NOMO-1 treated with dmso at 0.1 percent for 144 hours (cell line): ENCODE measurements around the gene DEFB123.
"Not testable (repeated sequence)": the region's sequence is repeated elsewhere in the genome, so short reads cannot be mapped to it uniquely, and the experiment has no call there.

ENCODE experiments used
- DNase-seq: peaks from one replicate; lab custom pipeline; 2025; ENCODE audit not compliant: unreplicated experiment; lab: John Stamatoyannopoulos, UW

Gene DEFB123, protein sequence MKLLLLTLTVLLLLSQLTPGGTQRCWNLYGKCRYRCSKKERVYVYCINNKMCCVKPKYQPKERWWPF

DNA sequence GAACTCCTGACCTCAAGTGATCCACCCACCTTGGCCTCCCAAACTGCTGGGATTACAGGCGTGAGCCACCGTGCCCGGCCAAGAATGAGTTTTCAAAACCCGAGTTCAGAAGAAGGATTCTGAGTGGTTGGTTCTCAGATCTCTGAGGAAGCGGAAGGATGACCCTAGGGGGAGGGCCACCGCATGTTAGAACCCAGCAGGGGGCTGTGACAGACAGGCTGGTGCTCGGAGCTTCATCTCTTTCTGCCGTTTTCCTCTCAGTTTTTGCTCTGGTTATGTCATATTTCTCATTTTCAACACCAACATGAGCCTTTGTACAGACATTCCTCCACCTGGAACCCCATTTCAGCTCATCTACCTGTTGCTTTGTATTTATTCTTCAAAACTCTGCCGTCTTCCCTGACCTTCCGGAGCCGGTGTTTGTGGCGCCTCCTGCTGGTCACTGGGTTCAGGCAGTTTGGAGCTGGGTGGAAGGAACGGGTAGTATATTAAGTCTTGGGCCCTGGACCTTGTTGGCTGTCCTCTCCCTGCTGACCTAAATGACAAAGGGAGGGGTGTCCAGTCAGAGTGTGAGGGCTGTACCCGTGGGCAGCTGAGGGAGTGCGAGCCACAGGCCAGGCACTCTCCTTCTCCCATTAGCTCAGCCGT lies at the start of gene DEFB123:
Gene DEFB123 (plus strand): TSS at position 621 of the 648 bp plus-strand sequence. CDS start 67 bp downstream, outside the sequence.
- no peak for DNase-seq

DNA sequence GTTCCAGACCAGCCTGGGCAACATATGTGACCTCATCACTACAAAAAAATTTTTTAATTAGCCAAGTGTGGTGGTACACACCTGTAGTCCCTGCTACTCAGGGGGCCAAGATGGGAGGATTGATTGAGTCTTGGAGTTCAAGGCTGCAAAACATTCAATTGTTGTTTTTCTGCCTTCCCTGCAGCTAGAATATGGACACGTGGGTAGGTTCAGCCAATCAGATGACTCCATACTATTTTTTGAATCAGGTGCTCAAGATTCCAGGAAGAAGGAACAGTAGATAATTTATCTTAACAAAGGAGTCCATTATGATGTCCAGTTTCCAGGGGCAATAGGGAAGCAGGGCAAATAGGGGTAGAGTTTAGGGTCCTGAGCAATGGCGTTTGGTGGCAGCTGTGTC lies 47.6 kb upstream of the DEFB123 start:
- no peak for DNase-seq

DNA sequence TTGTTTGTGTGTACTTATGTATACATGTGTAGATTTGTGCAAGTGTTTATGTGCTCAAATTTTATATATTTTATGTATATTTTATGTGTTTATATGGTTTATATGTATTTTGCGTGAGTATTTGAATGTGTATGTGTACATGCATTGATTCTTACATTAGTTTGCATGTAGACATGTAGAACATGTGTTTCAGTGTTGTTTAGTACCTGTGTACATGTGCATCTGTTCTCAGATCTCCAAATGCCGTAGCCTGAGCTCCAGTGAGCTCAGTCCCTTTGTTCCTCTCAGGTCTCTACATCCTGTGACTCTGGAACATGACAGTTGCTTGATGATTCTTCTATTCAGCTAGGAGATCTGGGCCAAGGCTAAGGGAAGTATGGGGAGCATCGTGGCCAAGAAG lies 45.5 kb upstream of the DEFB123 start:
- DNase-seq, result no peak

DNA sequence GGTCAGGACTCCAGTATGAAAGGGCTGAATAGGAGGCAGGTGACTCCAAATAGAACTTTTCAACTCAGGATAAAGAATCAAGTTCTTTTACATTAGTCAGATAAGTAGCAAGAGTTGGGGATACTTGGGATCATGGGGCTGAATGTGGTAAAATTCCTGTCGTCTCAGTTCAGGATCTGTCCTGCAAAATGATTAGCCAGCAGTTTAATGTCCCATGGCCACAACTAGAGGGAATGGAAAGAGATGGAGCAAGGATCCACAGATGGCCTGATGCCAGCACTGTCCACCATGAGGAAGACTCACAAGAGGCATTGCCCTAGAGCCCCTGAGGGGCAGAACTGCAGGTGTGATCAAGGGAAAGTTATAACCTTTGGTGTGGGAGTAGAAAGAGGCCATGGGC lies 36.5 kb upstream of the DEFB123 start:
- DNase-seq, result no peak

DNA sequence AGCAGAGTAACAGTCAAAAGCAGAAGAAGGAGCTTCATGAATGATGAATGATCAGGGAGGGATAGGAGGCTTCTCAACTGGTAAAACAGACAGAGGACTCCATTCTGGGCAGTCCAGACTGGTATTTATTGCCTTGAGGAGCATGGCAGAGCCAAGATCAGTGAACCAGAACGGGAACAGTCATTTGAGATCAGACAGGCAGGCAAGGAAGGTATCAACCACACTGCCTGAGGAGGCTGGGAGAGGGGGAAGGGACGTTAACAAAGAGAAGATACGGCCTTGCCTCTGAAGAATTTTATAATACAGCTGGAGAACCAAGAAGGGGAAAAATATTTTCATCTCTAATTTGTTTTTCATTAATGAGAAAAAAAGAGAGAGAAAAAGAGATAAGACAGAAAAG lies 34.3 kb upstream of the DEFB123 start, which contains the start of gene DEFB121:
Gene DEFB121 (minus strand): TSS at position 101 of the 400 bp plus-strand sequence. CDS start 63 bp downstream, at position 38.
- DNase-seq, result no peak

DNA sequence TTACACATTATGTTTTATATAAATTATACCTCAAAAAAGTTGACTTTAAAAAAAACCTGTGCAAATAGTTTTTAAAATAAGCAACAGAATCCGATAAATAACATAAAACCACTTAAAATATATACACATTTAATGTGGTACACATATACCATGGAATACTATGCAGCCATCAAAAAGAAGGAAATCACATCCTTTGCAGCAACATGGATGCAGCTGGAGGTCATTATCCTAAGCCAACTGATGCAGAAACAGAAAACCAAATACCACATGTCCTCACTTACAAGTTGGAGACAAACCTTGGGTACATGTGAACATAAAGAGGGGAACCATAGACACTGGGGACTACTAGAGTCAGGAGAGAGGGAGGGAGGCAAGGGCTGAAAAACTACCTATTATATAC lies 30.4 kb upstream of the DEFB123 start:
- DNase-seq, result no peak

DNA sequence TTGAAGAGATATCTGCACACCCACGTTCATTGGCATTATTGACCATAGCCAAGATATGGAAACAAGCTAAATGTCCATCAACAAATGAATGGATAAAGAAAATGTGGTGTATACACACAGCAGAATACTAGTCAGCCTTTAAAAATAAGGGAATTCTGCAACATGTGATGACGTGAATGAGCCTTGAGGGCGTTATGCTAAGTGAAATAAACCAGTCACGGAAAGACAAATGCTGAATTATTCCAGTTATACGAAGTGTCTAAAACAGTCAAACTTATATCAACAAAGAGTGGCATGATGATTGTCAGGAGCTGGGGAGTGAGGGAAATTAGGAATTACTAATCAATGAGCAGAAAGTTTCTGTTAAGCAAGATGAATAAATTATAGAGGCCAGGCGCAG lies 26.1 kb upstream of the DEFB123 start:
- DNase-seq, result no peak

DNA sequence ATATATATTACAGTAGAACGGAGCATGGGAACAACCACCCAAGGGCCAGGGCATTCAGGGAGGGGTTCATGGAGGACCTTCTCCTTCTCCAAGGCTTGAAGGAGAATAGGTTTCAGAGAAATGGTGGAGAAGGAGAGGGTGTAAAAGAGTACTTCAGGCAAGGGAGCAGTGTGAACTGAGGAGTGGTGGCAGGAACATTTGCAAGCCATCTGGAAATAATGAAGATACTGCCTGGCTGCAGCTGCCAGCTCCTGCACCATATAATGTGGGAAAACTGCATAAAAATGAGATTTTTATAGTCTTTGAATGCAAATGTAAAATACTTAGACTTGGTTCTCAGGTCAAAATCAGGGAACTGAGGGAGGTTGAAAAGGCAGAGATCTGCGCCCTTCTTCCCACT lies 24.8 kb upstream of the DEFB123 start:
- DNase-seq, result no peak

DNA sequence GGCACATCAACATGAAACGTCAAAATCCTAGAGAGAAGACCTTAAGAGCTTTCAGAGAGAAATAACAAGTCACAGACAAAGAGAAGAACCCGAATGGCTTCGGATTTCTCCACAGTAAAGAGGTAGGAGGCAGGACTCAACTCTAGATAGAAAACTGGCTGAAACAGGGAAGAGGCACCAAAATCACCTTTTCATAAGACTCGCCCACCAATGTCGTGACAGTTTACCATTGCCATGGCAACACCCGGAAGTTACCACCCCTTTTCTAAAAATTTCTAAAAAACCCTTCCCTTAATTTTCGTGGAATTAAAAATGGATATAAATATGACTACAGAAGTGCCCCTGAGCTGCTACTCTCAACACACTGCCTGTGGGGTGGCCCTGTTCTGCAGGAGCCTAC lies 22.1 kb upstream of the DEFB123 start:
- DNase-seq, result no peak

DNA sequence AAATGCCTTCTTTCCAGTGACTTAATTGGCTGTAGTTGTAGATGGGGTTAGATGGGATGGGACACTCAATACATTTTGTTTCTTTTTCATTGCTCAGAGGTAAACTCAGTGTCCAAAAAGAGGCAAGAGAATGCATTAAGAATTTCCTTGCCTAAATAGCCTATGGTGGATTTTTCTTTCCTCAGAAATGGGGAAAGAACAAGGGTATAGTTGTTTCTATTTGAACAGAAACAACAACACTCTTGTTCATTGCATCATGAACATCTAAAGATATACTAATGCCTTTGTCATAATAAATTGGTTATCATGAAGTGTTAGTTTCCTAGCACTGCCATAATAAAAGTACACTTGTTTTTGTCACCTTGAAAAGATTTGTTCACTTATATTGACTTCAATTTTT lies 14.6 kb upstream of the DEFB123 start:
- no peak for DNase-seq

DNA sequence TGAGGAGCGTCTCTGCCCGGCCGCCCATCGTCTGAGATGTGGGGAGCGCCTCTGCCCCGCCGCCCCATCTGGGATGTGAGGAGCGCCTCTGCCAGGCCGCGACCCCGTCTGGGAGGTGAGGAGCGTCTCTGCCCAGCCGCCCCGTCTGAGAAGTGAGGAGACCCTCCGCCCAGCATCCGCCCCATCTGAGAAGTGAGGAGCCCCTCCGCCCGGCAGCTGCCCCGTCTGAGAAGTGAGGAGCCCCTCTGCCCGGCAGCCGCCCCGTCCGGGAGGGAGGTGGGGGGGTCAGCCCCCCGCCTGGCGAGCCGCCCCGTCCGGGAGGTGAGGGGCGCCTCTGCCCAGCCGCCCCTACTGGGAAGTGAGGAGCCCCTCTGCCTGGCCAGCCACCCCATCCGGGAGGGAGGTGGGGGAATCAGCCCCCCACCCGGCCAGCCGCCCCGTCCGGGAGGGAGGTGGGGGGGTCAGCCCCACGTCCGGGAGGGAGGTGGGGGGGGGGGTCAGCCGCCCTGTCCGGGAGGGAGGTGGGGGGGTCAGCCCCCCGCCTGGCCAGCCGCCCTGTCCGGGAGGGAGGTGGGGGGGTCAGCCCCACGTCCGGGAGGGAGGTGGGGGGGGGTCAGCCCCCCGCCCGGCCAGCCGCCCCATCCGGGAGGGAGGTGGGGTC lies 13.4 kb upstream of the DEFB123 start:
- not testable (repeated sequence) for DNase-seq

DNA sequence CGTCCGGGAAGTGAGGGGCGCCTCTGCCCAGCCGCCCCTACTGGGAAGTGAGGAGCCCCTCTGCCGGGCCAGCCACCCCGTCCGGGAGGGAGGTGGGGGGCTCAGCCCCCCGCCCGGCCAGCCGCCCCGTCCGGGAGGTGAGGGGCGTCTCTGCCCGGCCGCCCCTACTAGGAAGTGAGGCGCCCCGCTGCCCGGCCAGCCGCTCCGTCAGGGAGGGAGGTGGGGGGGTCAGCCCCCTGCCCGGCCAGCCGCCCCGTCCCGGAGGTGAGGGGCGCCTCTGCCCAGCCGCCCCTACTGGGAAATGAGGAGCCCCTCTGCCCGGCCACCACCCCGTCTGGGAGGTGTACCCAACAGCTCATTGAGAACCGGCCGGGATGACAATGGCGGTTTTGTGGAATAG lies 12.9 kb upstream of the DEFB123 start:
- DNase-seq, result not testable (repeated sequence)

DNA sequence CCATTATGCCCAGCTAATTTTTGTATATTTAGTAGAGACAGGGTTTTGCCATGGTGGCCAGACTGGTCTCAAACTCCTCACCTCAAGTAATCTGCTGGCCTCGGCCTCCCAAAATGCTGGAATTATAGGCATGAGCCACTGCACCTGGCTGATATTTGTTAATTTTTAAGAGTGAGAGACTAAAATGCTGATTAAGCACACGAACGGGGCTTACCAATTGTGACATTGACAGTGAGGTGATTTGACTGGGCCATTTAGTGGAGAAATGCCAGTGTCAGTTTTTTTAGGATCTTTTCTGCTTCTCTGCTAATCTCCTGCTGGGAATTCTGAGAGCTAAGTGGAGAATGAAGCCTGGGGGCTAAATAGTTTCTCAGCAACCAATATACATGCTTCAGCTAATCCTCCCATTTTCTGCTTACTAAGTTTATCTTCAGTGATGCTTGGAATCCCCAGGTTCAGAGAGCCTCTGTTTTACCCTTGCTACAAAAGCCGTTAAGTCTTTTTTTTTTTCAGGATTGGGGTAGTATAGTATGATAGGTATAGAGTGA lies 9.8 kb upstream of the DEFB123 start:
- no peak for DNase-seq

DNA sequence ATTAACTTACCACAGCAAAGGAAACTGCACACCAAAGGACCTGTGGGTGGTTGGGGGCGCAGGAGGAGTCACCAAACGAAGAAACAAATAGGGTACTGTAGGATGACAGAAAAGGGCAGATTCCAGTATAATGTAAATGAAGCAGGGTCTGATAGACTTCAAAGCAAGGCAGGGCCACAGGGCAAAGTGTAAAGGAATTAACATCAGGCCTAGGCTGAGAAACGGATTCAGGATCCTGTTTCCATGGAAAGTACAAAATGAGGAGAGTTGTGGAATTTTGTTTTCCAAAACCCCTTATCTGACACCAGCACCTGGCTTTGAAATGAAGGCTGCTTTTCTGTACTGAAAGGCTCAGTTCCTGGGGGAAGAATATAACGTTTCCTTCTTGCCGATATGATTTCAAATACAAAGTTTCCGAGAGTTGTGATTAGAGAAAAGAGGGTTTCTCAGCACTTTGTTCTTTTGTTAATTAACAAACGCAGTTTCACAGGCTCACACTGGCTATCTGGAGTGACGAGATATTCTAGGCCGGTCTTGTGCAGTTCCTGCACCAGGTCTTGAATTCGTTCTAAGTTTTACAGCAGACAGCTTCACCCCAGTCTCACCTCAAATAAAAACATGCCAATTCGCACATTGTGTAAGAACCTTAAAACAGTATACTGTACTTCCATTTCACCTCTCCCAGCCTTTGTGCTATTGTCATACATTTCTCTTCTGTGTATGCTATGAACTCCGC lies 5.8 kb downstream of the DEFB123 start:
- no peak for DNase-seq

DNA sequence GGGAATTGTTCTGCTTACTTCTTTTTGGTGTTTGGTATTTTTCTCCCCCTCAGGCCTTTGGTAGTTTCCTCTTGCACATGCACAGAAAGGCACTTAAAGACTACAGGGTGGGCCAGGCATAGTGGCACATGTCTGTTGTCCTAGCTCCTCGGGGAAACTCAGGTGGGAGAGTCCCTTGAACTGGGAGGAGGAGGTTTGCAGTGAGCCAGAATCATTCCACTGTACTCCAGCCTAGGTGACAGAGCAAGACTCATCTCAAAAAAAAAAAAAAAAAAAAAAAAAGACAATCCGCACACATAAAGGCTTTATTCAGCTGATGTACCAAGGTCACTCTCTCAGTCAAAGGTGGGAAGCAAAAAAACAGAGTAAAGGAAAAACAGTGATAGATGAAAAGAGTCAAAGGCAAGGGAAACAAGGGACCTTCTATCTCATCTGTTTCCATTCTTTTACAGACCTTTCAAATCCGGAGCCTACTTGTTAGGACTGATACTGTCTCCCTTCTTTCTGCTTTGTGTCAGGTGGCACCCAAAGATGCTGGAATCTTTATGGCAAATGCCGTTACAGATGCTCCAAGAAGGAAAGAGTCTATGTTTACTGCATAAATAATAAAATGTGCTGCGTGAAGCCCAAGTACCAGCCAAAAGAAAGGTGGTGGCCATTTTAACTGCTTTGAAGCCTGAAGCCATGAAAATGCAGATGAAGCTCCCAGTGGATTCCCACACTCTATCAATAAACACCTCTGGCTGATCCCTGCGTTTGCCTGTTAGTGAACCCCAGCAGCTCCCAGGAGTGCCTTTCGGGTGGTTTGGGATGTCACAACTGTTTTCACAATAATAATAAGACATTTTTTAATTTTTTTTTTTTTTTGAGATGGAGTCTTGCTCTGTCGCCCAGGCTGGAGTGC lies 9.3 kb downstream of the DEFB123 start:
- no peak for DNase-seq

DNA sequence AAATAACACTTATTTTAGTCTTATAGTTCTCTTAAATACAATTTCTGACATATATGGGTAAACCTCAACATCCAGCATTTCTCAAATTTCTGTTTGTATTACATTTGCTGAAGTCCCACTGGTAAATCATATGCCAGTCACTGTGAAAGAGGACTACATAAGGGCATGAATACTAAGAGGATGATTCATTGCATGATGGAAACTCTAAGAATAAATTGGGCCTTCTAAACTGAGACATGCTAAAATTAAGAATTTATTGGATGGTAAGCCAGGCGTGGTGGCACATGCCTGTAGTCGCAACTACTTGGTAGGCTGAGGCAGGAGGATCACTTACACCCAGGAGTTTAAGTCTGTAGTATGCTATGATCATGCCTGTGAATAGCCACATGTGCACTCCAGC lies 12.1 kb downstream of the DEFB123 start:
- no peak for DNase-seq

DNA sequence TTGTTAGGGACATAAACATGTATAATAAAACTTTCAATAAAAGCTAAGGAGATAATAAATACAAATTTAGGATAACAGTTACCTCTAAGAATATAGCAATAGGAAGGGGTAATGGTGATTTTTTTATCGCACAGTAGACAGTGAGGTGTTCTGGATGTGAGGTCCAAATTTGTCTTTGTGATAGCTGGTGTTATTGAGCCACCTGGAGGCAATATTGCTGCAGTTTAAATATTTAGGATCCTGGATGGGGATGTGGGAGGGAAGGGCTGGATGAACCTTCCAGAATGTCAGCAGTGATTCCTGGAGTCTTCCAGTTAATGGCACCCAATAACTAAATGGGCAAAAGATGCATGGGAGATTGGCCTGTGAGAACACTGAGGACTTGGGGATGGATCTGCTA lies 13.9 kb downstream of the DEFB123 start:
- no peak for DNase-seq

DNA sequence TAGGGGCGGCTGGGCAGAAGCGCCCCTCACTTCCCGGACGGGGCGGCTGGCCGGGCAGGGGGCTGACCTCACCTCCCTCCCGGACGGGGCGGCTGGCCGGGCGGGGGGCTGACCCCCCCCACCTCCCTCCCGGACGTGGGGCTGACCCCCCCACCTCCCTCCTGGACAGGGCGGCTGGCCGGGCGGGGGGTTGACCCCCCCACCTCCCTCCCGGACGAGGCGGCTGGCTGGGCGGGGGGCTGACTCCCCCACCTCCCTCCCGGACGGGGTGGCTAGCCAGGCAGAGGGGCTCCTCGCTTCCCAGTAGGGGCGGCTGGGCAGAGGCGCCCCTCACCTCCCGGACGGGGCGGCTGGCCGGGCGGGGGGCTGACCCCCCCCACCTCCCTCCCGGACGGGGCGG lies 30.5 kb downstream of the DEFB123 start:
- not testable (repeated sequence) for DNase-seq

DNA sequence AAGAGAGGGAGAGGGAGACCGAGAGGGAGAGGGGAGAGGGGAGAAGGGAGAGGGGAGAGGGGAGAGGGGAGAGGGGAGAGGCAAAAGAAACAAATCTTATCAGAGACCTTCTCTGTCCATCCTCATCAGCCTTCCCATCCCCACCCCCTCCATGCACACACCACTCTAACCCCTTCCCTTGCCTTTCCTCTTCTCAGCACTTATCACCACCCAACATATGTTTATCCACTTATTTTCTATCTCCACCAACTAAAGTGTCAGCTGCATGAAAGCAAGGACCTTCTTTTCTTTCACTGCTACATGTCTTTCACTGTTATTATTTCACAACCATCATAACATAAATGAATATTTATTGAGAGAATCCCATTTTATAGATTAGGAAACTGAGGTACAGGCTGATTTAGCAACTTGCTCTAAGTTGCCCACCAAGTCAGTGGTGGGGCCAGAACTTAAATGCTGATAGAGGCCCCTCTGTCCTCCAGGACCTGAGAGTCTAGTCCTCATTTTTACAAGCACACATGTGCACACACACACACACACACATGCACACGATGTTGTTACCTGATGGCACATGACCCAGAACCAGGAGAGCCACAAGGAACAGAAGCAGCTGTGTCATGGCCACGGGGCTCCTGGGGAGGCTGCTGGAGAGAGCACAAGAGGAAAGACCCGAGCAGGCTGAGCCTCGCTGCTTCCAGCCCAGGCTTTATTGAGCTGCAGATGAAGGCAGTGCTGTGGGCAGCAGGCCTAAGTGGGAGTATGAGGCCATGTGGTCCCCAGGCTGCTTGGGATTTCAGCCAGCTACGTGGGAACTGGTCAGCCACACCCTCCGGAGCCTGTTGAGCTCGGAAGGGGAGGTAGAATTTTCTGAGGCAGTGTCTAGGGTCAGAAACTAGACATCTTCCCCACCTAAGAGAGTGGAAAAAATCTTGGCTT lies 32.2 kb downstream of the DEFB123 start:
- no peak for DNase-seq
